ENCODE results near the gene SLC1A3.

The SLC1A3 gene

GRCh38 chr5:36658038-36658756, 51.8 kb downstream of the SLC1A3 start:
- no peak for DNase-seq

GRCh38 chr5:36659411-36659810, 53.0 kb downstream of the SLC1A3 start:
- DNase-seq = no peak

- no peak for DNase-seq
Measured at GRCh38 chr5:36660397-36661049, 54.1 kb downstream of the SLC1A3 start.

GRCh38 chr5:36661456-36662220, 55.2 kb downstream of the SLC1A3 start:
- DNase-seq = no peak

- DNase-seq = no peak
Measured at GRCh38 chr5:36662291-36662851, 56.0 kb downstream of the SLC1A3 start.

GRCh38 chr5:36664766-36665165, 58.4 kb downstream of the SLC1A3 start:
- no peak for DNase-seq

- DNase-seq = no peak
Measured at GRCh38 chr5:36665628-36666027, 59.2 kb downstream of the SLC1A3 start.

- no peak for DNase-seq
Measured at GRCh38 chr5:36666274-36666673, 59.9 kb downstream of the SLC1A3 start.

GRCh38 chr5:36666986-36667385, 60.6 kb downstream of the SLC1A3 start:
- DNase-seq = no peak

- no peak for DNase-seq
Measured at GRCh38 chr5:36667824-36668223, 61.4 kb downstream of the SLC1A3 start.

- no peak for DNase-seq
Measured at GRCh38 chr5:36669015-36669651, 62.7 kb downstream of the SLC1A3 start.

GRCh38 chr5:36670548-36670947, 64.1 kb downstream of the SLC1A3 start:
- no peak for DNase-seq

- no peak for DNase-seq
Measured at GRCh38 chr5:36675282-36675681, 68.9 kb downstream of the SLC1A3 start.

- DNase-seq = no peak
Measured at GRCh38 chr5:36679221-36679989, 73.0 kb downstream of the SLC1A3 start.

GRCh38 chr5:36680066-36680465, 73.7 kb downstream of the SLC1A3 start:
- no peak for DNase-seq

GRCh38 chr5:36681711-36682110, 75.3 kb downstream of the SLC1A3 start:
- DNase-seq = no peak

- DNase-seq = no peak
Measured at GRCh38 chr5:36682499-36682898, 76.1 kb downstream of the SLC1A3 start.

GRCh38 chr5:36683821-36684434, 77.5 kb downstream of the SLC1A3 start:
- DNase-seq = no peak

- DNase-seq = no peak
Measured at GRCh38 chr5:36685631-36686288, 79.4 kb downstream of the SLC1A3 start.

GRCh38 chr5:36686881-36687280, 80.5 kb downstream of the SLC1A3 start:
- DNase-seq = no peak

GRCh38 chr5:36688722-36689121, 82.3 kb downstream of the SLC1A3 start:
- DNase-seq = no peak
